Smooth muscle cell (in vitro differentiated cells): ENCODE data around the gene CTBS. TPM values are rescaled to one million over a fixed set of nuclear protein-coding genes. Genes with fewer than 3 reads are reported as not detected.
"Not testable (repeated sequence)": the region's sequence is repeated elsewhere in the genome, so short reads cannot be mapped to it uniquely, and the experiment has no call there.

Experiments used
- DNase-seq: peaks from one replicate; lab custom pipeline; 2025; ENCODE audit not compliant: unreplicated experiment; lab: John Stamatoyannopoulos, UW
- H2AFZ ChIP-seq: fragments of 200-600 bp; sonication (generic); 2 replicates; pipeline ENCODE4 v1.6.0; 2016; ENCODE audit warnings: antibody characterized with exemption, low read depth, mild to moderate bottlenecking
- H3F3A ChIP-seq: fragments of 200-600 bp; sonication (generic); 2 replicates; pipeline ENCODE4 v1.6.0; 2017; ENCODE audit warnings: antibody characterized with exemption, low read depth
- H3K27ac ChIP-seq: fragments of 200-600 bp; sonication (generic); 2 replicates; pipeline ENCODE4 v1.5.1; 2016; ENCODE audit warnings: low read depth, mild to moderate bottlenecking
- H3K27me3 ChIP-seq: fragments of 200-600 bp; sonication (generic); 2 replicates; pipeline ENCODE4 v1.6.1; 2016; ENCODE audit warnings: low read depth, mild to moderate bottlenecking
- H3K36me3 ChIP-seq: fragments of 200-600 bp; sonication (generic); 2 replicates; pipeline ENCODE4 v1.5.1; 2016; ENCODE audit warnings: low read depth
- H3K4me1 ChIP-seq: fragments of 200-600 bp; sonication (generic); 2 replicates; pipeline ENCODE4 v1.5.1; 2016; ENCODE audit warnings: low read depth
- H3K4me2 ChIP-seq: fragments of 200-600 bp; sonication (generic); 2 replicates; pipeline ENCODE4 v1.6.0; 2016; ENCODE audit warnings: mild to moderate bottlenecking
- H3K4me3 ChIP-seq: fragments of 200-600 bp; sonication (generic); 2 replicates; pipeline ENCODE4 v1.5.1; 2016; ENCODE audit warnings: mild to moderate bottlenecking
- H3K79me2 ChIP-seq: fragments of 200-600 bp; sonication (generic); 2 replicates; pipeline ENCODE4 v1.6.0; 2016; ENCODE audit warnings: low read depth, mild to moderate bottlenecking
- H3K9ac ChIP-seq: fragments of 200-600 bp; sonication (generic); 2 replicates; pipeline ENCODE4 v1.6.0; 2016; ENCODE audit warnings: low read depth
- H3K9me3 ChIP-seq: fragments of 200-600 bp; sonication (generic); replicated peaks from 2 replicates; pipeline ENCODE4 v1.5.1; 2016; ENCODE audit warnings: low read depth
- H4K20me1 ChIP-seq: fragments of 200-600 bp; sonication (generic); 2 replicates; pipeline ENCODE4 v1.6.0; 2016; ENCODE audit warnings: low read depth
- WGBS: methylation state at CpG from one replicate; pipeline ENCODE4 v1.1.7; 2016; ENCODE audit warnings: low lambda C conversion rate; 5-methylcytosine and 5-hydroxymethylcytosine counted together
- polyA plus RNA-seq: library from polyadenylated mRNA; unstranded; fragments of >200 nt; fragmentation: Nextera tagmentation; extraction: Ambion mirVana; gene quantifications from 2 replicates; pipeline ENCODE4 v1.2.1, GENCODE V29; 2016
- total RNA-seq: library from RNA; depleted of rRNA; stranded (reverse); fragments of >200 nt; gene quantifications from 2 replicates; pipeline ENCODE4 v1.2.3, GENCODE V29; 2014
- TF ChIP-seq, protein P1 (sequence below): fragments of 200-600 bp; sonication (generic); IDR thresholded peaks from 2 replicates; pipeline ENCODE4 v1.5.1; 2017; ENCODE audit warnings: borderline replicate concordance, mild to moderate bottlenecking, antibody characterized with exemption; ENCODE audit not compliant: insufficient read depth, poor library complexity, severe bottlenecking

CTBS gene
- total and polyA plus RNA-seq, 2 experiments from 2014 or later = 34.6 to 37.7 TPM

DNA sequence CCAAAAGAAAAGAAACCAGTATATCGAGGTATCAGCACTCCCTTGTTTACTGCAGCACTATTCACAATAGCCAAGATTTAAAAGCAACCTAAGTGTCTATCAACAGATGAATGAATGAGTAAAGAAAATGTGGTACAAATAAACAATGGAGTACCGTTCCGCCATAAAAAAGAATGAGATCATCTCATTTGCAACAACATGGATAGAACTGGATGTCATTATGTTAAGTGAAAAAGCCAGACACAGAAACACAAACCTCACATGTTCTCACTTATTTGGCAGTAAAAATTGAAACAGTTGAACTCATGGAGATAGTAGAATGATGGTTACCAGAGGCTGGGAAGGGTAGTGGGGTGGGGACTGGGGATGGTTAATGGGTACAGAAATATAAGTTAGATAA, 63.6 kb downstream of the CTBS start:
- Histone ChIP-seq H3K27ac (no peak overlapping the region), H3F3A (peaks cover 8% of the 10 kb centered on the region), H2AFZ (no peak overlapping the region), H3K4me3 (no peak overlapping the region), H3K79me2 (peaks cover 3% of the 10 kb centered on the region), H4K20me1 (no peaks in the 10 kb centered on the region), H3K9me3 (no peaks in the 10 kb centered on the region), H3K9ac (no peak overlapping the region), H3K4me1 (peaks cover 5% of the 10 kb centered on the region), H3K36me3 (no peaks in the 10 kb centered on the region), H3K4me2 (no peak overlapping the region), H3K27me3 (no peaks in the 10 kb centered on the region)
- 66% methylated on average over 3 of the region's 3 CpGs for WGBS
- DNase-seq = no peak
- TF ChIP-seq, protein P1, sequence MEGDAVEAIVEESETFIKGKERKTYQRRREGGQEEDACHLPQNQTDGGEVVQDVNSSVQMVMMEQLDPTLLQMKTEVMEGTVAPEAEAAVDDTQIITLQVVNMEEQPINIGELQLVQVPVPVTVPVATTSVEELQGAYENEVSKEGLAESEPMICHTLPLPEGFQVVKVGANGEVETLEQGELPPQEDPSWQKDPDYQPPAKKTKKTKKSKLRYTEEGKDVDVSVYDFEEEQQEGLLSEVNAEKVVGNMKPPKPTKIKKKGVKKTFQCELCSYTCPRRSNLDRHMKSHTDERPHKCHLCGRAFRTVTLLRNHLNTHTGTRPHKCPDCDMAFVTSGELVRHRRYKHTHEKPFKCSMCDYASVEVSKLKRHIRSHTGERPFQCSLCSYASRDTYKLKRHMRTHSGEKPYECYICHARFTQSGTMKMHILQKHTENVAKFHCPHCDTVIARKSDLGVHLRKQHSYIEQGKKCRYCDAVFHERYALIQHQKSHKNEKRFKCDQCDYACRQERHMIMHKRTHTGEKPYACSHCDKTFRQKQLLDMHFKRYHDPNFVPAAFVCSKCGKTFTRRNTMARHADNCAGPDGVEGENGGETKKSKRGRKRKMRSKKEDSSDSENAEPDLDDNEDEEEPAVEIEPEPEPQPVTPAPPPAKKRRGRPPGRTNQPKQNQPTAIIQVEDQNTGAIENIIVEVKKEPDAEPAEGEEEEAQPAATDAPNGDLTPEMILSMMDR = no peak

DNA sequence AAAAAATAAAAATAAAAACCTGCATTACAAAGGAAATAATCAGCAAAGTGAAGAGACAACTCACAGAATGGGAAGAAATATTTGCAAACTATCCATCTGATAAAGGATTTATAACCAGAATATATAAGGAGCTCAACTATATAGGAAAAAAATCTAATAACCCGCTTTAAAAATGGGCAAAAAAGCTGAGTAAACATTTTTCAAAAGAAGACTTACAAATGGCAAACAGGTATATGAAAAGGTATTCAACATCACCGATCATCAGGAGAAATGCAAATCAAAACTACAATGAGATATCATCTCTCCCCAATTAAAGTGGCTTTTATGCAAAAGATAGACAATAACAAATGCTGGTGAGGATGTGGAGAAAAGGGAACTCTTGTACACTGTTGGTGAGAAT, 64.1 kb downstream of the CTBS start:
- TF ChIP-seq, protein P1 = no peak
- DNase-seq = no peak
- peaks cover 1% of the 10 kb centered on the region for H4K20me1 ChIP-seq

DNA sequence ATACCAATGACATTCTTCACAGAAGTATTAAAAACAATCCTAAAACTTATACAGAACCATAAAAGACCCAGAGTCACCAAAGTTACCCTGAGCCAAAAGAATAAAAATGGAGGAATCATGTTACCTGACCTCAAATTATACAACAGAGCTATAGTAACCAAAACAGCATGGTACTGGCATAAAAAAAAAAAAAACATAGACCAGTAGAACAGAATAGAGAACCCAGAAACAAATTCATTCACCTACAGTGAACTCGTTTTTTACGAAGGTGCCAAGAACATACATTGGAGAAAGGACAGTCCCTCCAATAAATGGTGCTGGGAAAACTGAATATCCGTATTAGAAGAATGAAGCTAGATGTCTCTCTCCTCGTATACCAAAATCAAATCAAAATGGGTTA, 65.2 kb downstream of the CTBS start:
- no peaks in the 10 kb centered on the region for H3K36me3 ChIP-seq
- peaks cover 19% of the 10 kb centered on the region for H3K79me2 ChIP-seq
- peaks cover 8% of the 10 kb centered on the region for H3F3A ChIP-seq
- no peak overlapping the region for H3K27ac ChIP-seq
- no peak overlapping the region for H3K4me3 ChIP-seq
- H3K4me1 ChIP-seq = peaks cover 13% of the 10 kb centered on the region
- H4K20me1 ChIP-seq = peaks cover 13% of the 10 kb centered on the region
- TF ChIP-seq, protein P1 = no peak
- WGBS = 99% methylated on average over 4 of the region's 4 CpGs
- H3K9ac ChIP-seq = no peak overlapping the region
- H3K27me3 ChIP-seq = no peaks in the 10 kb centered on the region
- H3K9me3 ChIP-seq = no peaks in the 10 kb centered on the region
- no peak for DNase-seq
- H2AFZ ChIP-seq = no peak overlapping the region
- no peak overlapping the region for H3K4me2 ChIP-seq

More for the DNA sequence above, 64.1 kb downstream of the CTBS start:
- Histone ChIP-seq H3K27me3 (no peaks in the 10 kb centered on the region), H3K4me2 (no peak overlapping the region), H3K36me3 (no peaks in the 10 kb centered on the region), H3F3A (peaks cover 8% of the 10 kb centered on the region), H3K9ac (no peak overlapping the region), H2AFZ (no peak overlapping the region), H3K27ac (no peak overlapping the region), H3K79me2 (peaks cover 8% of the 10 kb centered on the region), H3K9me3 (no peaks in the 10 kb centered on the region), H3K4me3 (no peak overlapping the region), H3K4me1 (peaks cover 5% of the 10 kb centered on the region)
- 75% methylated on average over 2 of the region's 2 CpGs for WGBS

DNA sequence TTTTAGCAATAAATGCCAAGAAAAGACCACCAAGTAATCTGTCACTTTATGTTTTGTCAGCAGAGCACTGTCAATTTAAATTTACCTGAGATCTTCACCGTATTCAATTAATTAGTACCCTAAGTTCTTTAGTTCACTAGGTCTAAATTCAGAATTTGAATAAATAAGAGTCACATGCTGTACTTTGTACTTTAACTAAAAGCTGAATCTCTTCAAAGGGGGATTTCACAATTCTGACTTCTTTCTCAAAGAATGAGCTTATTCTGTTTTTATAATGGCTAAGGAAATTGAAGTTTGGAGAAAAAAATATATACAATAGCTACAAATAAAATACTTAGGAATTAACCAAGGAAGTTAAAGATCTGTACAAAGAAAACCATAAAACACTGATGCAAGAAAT, 65.7 kb downstream of the CTBS start:
- no peak overlapping the region for H3K27ac ChIP-seq
- peaks cover 24% of the 10 kb centered on the region for H3K79me2 ChIP-seq
- TF ChIP-seq, protein P1 = no peak
- H3K4me3 ChIP-seq = no peak overlapping the region
- H3K27me3 ChIP-seq = no peaks in the 10 kb centered on the region
- H3K9me3 ChIP-seq = no peaks in the 10 kb centered on the region
- 97% methylated on average over 1 of the region's 1 CpG for WGBS
- no peak overlapping the region for H2AFZ ChIP-seq
- no peak for DNase-seq
- H3F3A ChIP-seq = peaks cover 8% of the 10 kb centered on the region
- peaks cover 18% of the 10 kb centered on the region for H3K4me1 ChIP-seq
- no peaks in the 10 kb centered on the region for H3K36me3 ChIP-seq
- H3K4me2 ChIP-seq = no peak overlapping the region
- H4K20me1 ChIP-seq = peaks cover 18% of the 10 kb centered on the region
- H3K9ac ChIP-seq = no peak overlapping the region

DNA sequence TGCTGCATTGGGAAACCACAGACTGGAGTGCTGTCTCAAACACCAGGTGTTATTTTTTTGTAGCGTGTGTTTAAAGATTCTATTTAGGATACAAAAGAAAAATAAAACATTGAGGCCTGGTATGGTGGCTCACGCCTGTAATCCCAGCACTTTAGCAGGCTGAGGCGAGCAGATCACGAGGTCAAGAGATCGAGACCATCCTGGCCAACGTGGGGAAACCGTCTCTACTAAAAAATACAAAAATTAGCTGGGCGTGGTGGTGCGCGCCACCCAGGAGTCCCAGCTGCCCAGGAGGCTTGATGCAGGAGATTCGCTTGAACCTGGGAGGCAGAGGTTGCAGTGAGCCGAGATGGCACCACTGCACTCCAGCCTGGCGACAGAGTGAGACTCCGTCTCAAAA, 66.4 kb downstream of the CTBS start:
- not testable (repeated sequence) for H3K27ac ChIP-seq, H3F3A ChIP-seq, H3K4me2 ChIP-seq, H3K36me3 ChIP-seq, DNase-seq, H3K9ac ChIP-seq, H3K9me3 ChIP-seq, H2AFZ ChIP-seq, H3K4me3 ChIP-seq, H3K27me3 ChIP-seq
- H4K20me1 ChIP-seq = peaks cover 24% of the 10 kb centered on the region
- WGBS = 97% methylated on average over 14 of the region's 14 CpGs
- H3K79me2 ChIP-seq = peaks cover 30% of the 10 kb centered on the region
- peaks cover 23% of the 10 kb centered on the region for H3K4me1 ChIP-seq
